ENCODE measurements around the gene NME4.
A peak's percentile ranks its signal among the peaks of the same experiment; 100 is the strongest.

NME4 gene

DNA sequence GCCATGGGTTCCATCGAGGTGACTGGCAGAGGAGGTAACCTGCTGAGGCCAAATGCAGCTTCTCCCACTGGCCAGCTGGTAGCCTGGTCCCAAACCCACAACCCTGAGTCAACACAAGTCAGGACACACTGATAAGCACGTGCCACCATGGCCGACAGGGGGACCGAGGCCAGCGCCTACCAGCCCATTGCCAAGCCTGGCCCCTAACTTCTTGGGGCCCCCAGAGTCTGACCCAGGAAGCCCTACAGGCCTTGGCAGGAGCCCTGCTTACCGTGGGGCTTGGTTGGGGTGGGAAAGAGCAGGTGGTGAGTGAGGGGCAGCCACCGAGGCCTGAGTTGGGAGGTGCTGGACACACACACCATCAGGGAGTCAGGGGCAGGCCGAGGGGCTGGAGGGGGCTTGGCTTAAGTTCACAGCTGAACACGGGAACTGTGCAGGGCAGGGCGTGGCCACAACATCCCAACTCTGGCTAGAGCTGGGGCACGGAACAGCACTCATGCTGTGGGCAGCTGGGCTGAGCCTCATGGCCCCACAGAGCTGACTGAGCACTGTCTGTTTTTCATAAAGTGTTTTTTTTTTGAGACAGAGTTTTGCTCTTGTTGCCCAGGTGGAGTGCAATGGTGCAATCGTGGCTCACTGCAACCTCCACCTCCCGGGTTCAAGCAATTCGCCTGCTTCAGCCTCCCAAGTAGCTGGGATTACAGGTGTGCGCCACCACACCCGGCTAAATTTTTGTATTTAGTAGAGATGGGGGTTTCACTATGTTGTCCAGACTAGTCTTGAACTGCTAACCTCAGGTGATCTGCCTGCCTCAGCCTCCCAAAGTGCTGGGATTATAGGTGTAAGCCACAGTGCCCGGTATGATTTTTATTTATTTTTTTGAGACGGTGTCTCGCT lies 32.2 kb upstream of the NME4 start:
- Histone ChIP-seq H3K9me3 (ENCODE audit: control insufficient read depth, low read length) (no peaks in the 10 kb centered on the region), H3K4me1 (ENCODE audit: control insufficient read depth, insufficient read depth, low read length) (peaks cover 3% of the 10 kb centered on the region), H3K36me3 (ENCODE audit: control insufficient read depth, insufficient read depth, low read length, severe bottlenecking) (peaks cover 24% of the 10 kb centered on the region), H3K9ac (ENCODE audit: low read length) (no peak overlapping the region), H3K27me3 (replicated peaks; ENCODE audit: control insufficient read depth, insufficient read depth, low read length) (peaks cover 6% of the 10 kb centered on the region), H3K4me3 (ENCODE audit: low read length) (no peak overlapping the region)
- no peak for DNase-seq (ENCODE audit: low read depth)

GRCh38 chr16:366476-366875 lies 30.5 kb upstream of the NME4 start:
- H3K9ac ChIP-seq (ENCODE audit: low read length) = no peak overlapping the region
- H3K36me3 ChIP-seq (ENCODE audit: control insufficient read depth, insufficient read depth, low read length, severe bottlenecking) = peaks cover 25% of the 10 kb centered on the region
- H3K4me3 ChIP-seq (ENCODE audit: low read length) = no peak overlapping the region
- DNase-seq (ENCODE audit: low read depth) = no peak
- H3K27me3 ChIP-seq (replicated peaks; ENCODE audit: control insufficient read depth, insufficient read depth, low read length) = peaks cover 5% of the 10 kb centered on the region
- H3K9me3 ChIP-seq (ENCODE audit: control insufficient read depth, low read length) = no peaks in the 10 kb centered on the region
- H3K4me1 ChIP-seq (ENCODE audit: control insufficient read depth, insufficient read depth, low read length) = peaks cover 7% of the 10 kb centered on the region

GRCh38 chr16:367333-367903 lies 29.6 kb upstream of the NME4 start:
- H3K27me3 ChIP-seq (replicated peaks; ENCODE audit: control insufficient read depth, insufficient read depth, low read length) = peaks cover 3% of the 10 kb centered on the region
- no peak overlapping the region for H3K9ac ChIP-seq (ENCODE audit: low read length)
- peaks cover 7% of the 10 kb centered on the region for H3K4me1 ChIP-seq (ENCODE audit: control insufficient read depth, insufficient read depth, low read length)
- peaks cover 34% of the 10 kb centered on the region for H3K36me3 ChIP-seq (ENCODE audit: control insufficient read depth, insufficient read depth, low read length, severe bottlenecking)
- H3K4me3 ChIP-seq (ENCODE audit: low read length) = no peak overlapping the region
- DNase-seq (ENCODE audit: low read depth) = no peak
- H3K9me3 ChIP-seq (ENCODE audit: control insufficient read depth, low read length) = no peaks in the 10 kb centered on the region

GRCh38 chr16:368388-369158 lies 28.4 kb upstream of the NME4 start:
- H3K36me3 ChIP-seq (ENCODE audit: control insufficient read depth, insufficient read depth, low read length, severe bottlenecking) = peaks cover 45% of the 10 kb centered on the region
- no peaks in the 10 kb centered on the region for H3K9me3 ChIP-seq (ENCODE audit: control insufficient read depth, low read length)
- no peak for DNase-seq (ENCODE audit: low read depth)
- no peak overlapping the region for H3K9ac ChIP-seq (ENCODE audit: low read length)
- H3K27me3 ChIP-seq (replicated peaks; ENCODE audit: control insufficient read depth, insufficient read depth, low read length) = no peaks in the 10 kb centered on the region
- peaks cover 7% of the 10 kb centered on the region for H3K4me1 ChIP-seq (ENCODE audit: control insufficient read depth, insufficient read depth, low read length)
- H3K4me3 ChIP-seq (ENCODE audit: low read length) = no peak overlapping the region

DNA sequence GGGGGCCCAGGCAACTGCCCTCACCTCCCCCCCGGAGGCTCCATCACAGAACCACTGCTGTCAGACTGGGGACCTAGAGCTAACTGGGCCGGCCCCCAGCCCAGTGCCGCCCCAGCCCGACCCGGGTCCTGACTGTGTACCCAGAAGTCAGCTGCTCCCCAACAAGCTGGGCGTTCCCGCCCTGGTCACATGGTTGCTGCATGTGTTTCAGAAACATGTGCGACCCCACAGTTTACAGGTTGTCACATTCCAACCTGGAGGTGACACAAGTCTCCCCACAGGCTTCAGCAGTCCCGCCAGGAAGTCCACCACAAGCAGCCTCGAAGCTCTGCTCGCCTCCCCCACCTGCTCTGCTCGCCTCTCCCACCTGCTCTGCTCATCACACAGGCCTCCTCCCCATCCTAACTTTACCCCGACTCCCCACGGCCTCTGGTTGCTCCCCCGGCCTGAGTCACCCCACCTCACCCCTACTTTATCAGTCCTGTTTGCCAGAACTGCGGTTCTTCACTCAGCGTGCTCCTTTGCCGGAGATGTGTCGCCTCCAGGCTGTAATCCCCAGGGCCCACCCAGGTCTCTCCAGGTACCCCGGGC lies 27.6 kb upstream of the NME4 start:
- DNase-seq (ENCODE audit: low read depth) = no peak
- no peaks in the 10 kb centered on the region for H3K27me3 ChIP-seq (replicated peaks; ENCODE audit: control insufficient read depth, insufficient read depth, low read length)
- H3K4me1 ChIP-seq (ENCODE audit: control insufficient read depth, insufficient read depth, low read length) = peaks cover 7% of the 10 kb centered on the region
- H3K9me3 ChIP-seq (ENCODE audit: control insufficient read depth, low read length) = no peaks in the 10 kb centered on the region
- peak overlapping the region; percentile 68 for H3K4me3 ChIP-seq (ENCODE audit: low read length)
- H3K9ac ChIP-seq (ENCODE audit: low read length) = peak overlapping the region; percentile 29
- peaks cover 53% of the 10 kb centered on the region for H3K36me3 ChIP-seq (ENCODE audit: control insufficient read depth, insufficient read depth, low read length, severe bottlenecking)

DNA sequence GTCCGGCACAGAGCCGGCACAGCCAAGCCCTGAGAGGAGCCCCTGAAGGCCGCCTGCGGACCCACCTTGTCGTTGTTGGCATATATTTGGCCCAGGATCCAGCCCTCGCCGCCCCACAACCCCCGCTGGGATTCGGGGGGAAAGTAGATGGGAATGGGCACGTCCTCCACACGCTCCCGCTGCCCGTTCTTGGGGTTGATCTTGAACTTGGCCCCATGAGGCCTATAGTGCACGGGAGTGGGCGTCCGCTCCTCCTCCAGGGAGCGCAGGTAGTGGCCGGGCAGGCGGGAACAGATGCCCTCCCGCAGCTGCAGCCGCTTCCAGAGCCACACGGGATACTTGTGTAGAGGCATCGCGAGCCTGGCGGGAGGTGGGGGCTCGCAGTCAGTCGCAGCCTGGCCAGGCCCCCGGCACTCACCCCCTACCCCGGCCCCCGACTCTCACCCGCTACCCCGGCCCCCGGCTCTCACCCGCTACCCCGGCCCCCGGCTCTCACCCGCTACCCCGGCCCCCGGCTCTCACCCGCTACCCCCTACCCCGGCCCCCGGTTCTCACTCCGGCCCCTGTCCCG lies 27.0 kb upstream of the NME4 start:
- peaks cover 59% of the 10 kb centered on the region for H3K36me3 ChIP-seq (ENCODE audit: control insufficient read depth, insufficient read depth, low read length, severe bottlenecking)
- H3K4me3 ChIP-seq (ENCODE audit: low read length) = peak overlapping the region; percentile 68
- H3K9ac ChIP-seq (ENCODE audit: low read length) = peak overlapping the region; percentile 29
- DNase-seq (ENCODE audit: low read depth) = peak; percentile 53
- peaks cover 7% of the 10 kb centered on the region for H3K4me1 ChIP-seq (ENCODE audit: control insufficient read depth, insufficient read depth, low read length)
- H3K27me3 ChIP-seq (replicated peaks; ENCODE audit: control insufficient read depth, insufficient read depth, low read length) = no peaks in the 10 kb centered on the region
- no peaks in the 10 kb centered on the region for H3K9me3 ChIP-seq (ENCODE audit: control insufficient read depth, low read length)

GRCh38 chr16:370443-370842 lies 26.6 kb upstream of the NME4 start, which contains the start of gene MRPL28:
Gene MRPL28, minus strand, starts transcription at chr16:370538. Its CDS starts 320 bp downstream, at chr16:370218.
- H3K36me3 ChIP-seq (ENCODE audit: control insufficient read depth, insufficient read depth, low read length, severe bottlenecking) = peaks cover 62% of the 10 kb centered on the region
- peak within 1 kb of the TSS; percentile 68 for H3K4me3 ChIP-seq (ENCODE audit: low read length)
- H3K4me1 ChIP-seq (ENCODE audit: control insufficient read depth, insufficient read depth, low read length) = peaks cover 7% of the 10 kb centered on the region
- no peaks in the 10 kb centered on the region for H3K27me3 ChIP-seq (replicated peaks; ENCODE audit: control insufficient read depth, insufficient read depth, low read length)
- DNase-seq (ENCODE audit: low read depth) = peak; percentile 98
- no peaks in the 10 kb centered on the region for H3K9me3 ChIP-seq (ENCODE audit: control insufficient read depth, low read length)
- peak within 1 kb of the TSS; percentile 73 for H3K9ac ChIP-seq (ENCODE audit: low read length)

- Histone ChIP-seq H3K27me3 (replicated peaks; ENCODE audit: control insufficient read depth, insufficient read depth, low read length) (no peaks in the 10 kb centered on the region), H3K4me1 (ENCODE audit: control insufficient read depth, insufficient read depth, low read length) (peaks cover 7% of the 10 kb centered on the region), H3K9ac (ENCODE audit: low read length) (peak overlapping the region; percentile 73), H3K36me3 (ENCODE audit: control insufficient read depth, insufficient read depth, low read length, severe bottlenecking) (peaks cover 65% of the 10 kb centered on the region), H3K4me3 (ENCODE audit: low read length) (peak overlapping the region; percentile 52), H3K9me3 (ENCODE audit: control insufficient read depth, low read length) (no peaks in the 10 kb centered on the region)
- no peak for DNase-seq (ENCODE audit: low read depth)
These were observed 26.0 kb upstream of the NME4 start for GRCh38 chr16:370979-371514.

DNA sequence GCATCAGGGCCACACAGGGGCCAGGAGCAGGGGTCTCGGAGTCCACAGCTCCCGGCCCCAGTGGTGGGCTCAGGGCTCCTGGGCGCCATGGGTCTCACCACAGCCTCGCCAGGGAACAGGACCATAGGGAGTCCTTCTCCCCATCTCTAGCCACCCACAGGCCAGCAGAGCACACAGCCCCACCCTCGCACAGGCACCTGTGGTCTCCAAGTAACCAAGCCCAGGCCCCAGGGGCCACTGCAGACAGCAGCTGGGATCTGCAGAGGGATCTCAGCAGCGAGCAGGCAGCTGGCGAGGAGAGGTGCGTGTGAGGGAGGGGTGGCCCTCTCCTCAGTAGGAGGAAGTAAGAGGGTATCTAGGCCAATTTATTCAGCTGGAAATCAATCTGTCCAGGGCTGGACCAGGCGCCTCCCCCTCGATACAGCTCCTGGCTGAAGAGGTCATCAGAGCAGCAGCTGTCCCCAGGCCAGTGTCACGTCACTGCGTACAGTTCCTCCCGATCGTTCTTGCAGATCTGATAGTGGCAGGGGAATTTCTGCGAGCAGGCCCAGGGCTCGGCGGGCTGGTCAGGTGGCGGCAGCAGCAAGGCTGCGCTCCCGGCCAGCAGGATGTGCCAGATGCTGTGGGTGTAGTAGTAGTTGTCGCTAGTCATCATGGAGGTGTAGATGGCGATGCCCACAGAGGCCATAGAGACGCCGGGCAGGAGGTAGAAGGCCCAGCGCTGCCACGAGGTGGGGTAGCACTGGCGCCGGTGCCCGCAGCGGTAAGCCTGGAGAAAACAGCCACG lies 25.3 kb upstream of the NME4 start:
- no peak for DNase-seq (ENCODE audit: low read depth)
- Histone ChIP-seq H3K9me3 (ENCODE audit: control insufficient read depth, low read length) (no peaks in the 10 kb centered on the region), H3K4me1 (ENCODE audit: control insufficient read depth, insufficient read depth, low read length) (peaks cover 7% of the 10 kb centered on the region), H3K27me3 (replicated peaks; ENCODE audit: control insufficient read depth, insufficient read depth, low read length) (no peaks in the 10 kb centered on the region), H3K4me3 (ENCODE audit: low read length) (no peak overlapping the region), H3K9ac (ENCODE audit: low read length) (no peak overlapping the region), H3K36me3 (ENCODE audit: control insufficient read depth, insufficient read depth, low read length, severe bottlenecking) (peaks cover 69% of the 10 kb centered on the region)

All from adipocyte (in vitro differentiated cells).